GM13976 (cell line): ENCODE results near the gene TMOD2.

Source experiments
- DNase-seq: peaks from one replicate; pipeline ENCODE4 v3.0.0; 2012; ENCODE audit warnings: low spot score
- in situ Hi-C: fragments of 300-500 bp; cut with MboI; formaldehyde crosslinking; loops from one replicate; pipeline ENCODE4 v1.12.0; 2022; ENCODE audit warnings: low sequenced_read_pairs, mixed read lengths, inconsistent platforms; ENCODE audit not compliant: unreplicated experiment
- TF ChIP-seq, protein P1 (sequence below): IDR thresholded peaks from 2 replicates; pipeline ENCODE4 v1.5.1; 2012; ENCODE audit warnings: borderline replicate concordance, mild to moderate bottlenecking; ENCODE audit not compliant: insufficient read depth; ENCODE audit errors: extremely low read depth, missing control alignments, control extremely low read depth

The TMOD2 gene

DNA sequence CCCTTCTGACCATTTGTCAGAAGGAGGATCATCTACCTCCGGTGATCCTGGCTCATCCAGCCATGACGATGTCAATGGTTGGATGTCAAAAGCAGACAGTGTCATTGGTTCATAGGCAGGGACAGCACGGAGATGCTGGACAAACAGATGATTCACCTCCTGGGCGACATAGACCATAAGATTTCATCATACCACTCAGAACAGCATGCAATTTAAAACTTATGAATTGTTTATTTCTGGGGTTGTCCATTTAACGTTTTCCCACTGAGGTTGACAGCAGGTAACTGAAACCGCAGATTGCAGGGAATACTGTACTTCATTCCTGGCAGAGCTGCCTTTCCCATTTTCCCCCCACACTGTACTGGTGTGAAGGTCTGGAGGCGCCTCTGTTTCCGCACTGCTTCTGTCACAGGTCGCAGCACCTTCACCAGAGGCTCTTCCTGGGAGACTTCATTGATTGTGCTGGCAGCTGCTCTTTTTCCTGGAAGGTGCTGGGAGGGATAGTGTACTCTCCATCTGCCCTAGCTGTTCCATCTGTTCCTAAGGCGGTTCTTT, 45.5 kb downstream of the TMOD2 start:
- in situ Hi-C loops = no loop called here
- TF ChIP-seq, protein P1, sequence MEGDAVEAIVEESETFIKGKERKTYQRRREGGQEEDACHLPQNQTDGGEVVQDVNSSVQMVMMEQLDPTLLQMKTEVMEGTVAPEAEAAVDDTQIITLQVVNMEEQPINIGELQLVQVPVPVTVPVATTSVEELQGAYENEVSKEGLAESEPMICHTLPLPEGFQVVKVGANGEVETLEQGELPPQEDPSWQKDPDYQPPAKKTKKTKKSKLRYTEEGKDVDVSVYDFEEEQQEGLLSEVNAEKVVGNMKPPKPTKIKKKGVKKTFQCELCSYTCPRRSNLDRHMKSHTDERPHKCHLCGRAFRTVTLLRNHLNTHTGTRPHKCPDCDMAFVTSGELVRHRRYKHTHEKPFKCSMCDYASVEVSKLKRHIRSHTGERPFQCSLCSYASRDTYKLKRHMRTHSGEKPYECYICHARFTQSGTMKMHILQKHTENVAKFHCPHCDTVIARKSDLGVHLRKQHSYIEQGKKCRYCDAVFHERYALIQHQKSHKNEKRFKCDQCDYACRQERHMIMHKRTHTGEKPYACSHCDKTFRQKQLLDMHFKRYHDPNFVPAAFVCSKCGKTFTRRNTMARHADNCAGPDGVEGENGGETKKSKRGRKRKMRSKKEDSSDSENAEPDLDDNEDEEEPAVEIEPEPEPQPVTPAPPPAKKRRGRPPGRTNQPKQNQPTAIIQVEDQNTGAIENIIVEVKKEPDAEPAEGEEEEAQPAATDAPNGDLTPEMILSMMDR = no peak
- no peak for DNase-seq

DNA sequence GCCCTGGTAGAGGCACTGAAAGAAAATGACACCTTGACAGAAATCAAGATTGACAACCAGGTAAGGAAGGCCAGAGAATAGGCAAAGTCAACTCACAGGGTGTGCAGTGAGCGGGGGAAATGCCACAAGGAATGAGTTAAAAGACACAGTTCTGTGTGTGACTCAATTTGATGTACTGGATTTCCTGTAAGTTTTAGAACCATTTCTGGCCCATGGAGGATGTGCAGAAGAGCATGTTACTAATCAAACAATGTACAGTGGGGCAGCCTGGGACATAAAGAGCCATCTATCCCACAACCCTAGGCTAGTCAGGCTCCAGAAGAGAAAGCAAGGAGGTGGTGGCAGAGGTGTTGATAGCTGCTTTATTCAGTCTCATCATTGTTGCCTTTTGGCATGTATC, 46.9 kb downstream of the TMOD2 start:
- DNase-seq = no peak
- TF ChIP-seq, protein P1 = no peak
- in situ Hi-C loops = no loop called here

DNA sequence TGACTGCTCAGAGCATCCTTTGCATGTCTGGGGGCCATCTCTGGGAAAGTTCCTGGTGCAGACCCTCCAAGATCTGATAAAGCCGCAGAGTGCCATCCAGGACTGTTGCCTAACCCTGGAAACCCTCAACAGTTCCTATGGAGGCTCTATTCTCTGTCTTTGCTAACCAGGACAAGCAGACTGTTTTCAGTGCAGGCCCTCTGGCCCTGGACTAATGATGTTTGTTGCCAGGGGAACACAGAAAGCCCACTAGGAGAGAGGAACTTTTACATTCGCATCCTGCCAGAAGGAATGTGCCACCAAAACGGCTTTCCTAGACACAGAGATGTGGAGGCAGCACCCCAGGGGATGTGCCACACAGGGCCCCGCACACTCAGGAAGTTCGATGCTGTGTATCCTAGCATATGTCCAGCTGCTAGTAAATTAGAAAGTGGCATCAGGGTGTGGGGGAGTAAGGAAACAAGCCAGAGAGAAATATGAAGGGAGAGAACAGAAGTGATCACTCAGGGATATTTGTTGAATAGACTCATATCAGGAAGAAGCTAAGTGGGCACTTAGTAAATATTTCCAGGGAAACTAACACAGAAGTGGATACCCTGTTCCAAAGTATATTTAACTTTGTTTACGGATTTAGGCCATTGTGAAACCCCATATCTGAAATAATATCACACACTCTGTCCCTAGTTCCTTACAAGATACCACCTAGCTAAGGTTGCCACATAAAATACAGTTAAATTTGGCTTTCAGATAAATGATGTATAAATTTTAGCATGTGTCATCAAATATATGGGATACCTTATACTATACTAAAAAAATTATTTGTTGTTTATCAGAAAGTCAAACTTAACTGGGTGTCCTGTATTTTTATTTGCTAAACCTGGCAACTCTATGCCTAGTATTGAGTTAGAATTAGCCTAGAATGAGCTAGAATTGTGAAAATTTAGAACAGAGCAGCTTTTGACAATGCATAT, 48.2 kb downstream of the TMOD2 start:
- in situ Hi-C loops = no loop called here
- DNase-seq = no peak
- TF ChIP-seq, protein P1 = no peak

DNA sequence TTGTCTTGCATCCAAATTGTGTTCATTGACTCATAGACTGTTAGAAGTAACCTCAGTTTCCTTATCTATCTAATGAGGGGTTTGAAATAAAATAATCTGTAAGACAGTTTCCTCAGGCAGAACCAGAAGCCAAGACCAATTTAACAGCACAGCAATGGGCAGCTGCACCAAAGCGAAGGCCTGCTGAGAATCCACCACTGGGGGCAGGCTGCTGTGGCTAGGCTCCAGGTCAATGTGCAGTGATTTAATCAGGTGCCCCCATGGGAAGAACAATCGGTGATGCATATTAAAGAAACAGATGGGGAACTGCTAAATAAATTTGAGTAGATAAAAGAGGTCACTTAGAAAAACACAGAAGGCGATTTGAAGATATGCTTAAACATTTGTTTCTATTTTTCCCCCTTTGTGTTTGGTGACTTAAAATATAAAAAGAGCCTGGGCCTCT, 50.0 kb downstream of the TMOD2 start:
- TF ChIP-seq, protein P1 = peak; percentile 44
- peak; percentile 26 for DNase-seq
- in situ Hi-C loops = no loop called here

DNA sequence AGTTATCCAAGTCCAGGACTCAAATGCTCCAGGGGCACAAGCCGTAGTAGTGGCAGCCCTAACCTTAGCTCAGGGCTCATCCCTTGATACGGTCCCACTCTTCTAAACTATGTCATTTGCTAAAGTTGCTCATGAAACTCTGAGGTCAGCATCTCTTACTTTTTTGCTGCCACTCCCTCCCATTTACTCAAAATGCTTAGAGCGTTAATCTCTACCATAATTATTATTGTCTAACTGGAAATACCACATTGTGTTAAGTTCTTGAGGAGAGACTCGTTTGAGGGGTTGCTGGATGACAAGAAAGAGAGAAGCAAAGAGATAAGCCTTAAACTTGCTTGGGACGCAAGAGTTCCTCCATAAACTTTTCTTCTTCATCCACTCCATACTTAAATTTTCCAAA, 51.2 kb downstream of the TMOD2 start:
- in situ Hi-C loops = no loop called here
- TF ChIP-seq, protein P1 = no peak
- no peak for DNase-seq

DNA sequence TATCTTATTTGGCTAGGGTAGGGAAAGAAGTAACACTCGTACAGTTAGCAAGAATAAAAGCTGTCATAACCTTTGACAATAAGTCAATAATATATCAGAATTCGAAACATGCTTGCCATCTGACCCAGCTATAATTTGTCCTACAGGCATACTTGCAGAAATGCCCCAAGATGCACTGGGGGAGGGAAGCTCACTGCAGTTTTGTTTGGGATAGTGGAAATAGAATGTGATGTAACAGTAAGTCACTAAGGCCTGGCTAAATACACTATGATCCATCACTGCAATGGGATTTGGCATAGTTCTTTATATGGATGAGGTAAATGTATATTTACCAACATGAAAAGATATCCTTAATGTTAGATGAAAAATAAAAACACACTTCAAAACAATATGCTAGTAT, 52.6 kb downstream of the TMOD2 start:
- TF ChIP-seq, protein P1 = no peak
- in situ Hi-C loops = no loop called here
- no peak for DNase-seq

DNA sequence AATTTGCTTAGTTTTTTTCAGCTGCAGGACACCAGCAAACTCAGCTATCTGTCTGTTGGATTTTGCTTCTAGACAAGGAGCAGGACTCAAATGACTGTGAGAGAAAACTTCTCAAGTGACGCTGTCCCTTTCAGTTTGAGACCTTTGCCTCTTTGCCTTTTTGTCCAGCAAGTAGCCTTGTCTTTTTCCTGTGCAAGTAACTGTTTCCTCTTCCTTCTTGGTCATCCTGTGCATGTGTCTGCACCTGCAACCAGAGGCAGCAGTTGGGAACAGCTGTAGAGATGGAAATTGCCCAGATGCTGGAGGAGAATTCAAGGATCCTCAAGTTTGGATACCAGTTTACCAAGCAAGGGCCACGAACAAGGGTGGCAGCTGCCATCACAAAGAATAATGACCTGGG, 54.7 kb downstream of the TMOD2 start:
- TF ChIP-seq, protein P1 = no peak
- DNase-seq = no peak
- in situ Hi-C loops = no loop called here
